ENCODE data around the gene FTO.
A peak's percentile ranks its signal among the peaks of the same experiment; 100 is the strongest.
"Not testable (repeated sequence)": the region's sequence is repeated elsewhere in the genome, so short reads cannot be mapped to it uniquely, and the experiment has no call there.

The FTO gene

GRCh38 chr16:53692146-53692545, 11.8 kb upstream of the FTO start:
- Mint-ChIP-seq H3K9me3 (no peaks in the 10 kb centered on the region), H3K36me3 (peaks cover 7% of the 10 kb centered on the region), H3K4me1 (no peaks in the 10 kb centered on the region), H3K4me3 (no peak overlapping the region), H3K27ac (no peak overlapping the region), H3K27me3 (no peaks in the 10 kb centered on the region)

- no peaks in the 10 kb centered on the region for H3K9me3 Mint-ChIP-seq
- H3K4me1 Mint-ChIP-seq = no peaks in the 10 kb centered on the region
- H3K27me3 Mint-ChIP-seq = no peaks in the 10 kb centered on the region
- H3K4me3 Mint-ChIP-seq = no peak overlapping the region
- H3K36me3 Mint-ChIP-seq = peaks cover 7% of the 10 kb centered on the region
- no peak overlapping the region for H3K27ac Mint-ChIP-seq
These were observed 10.6 kb upstream of the FTO start for GRCh38 chr16:53693320-53693719.

- no peaks in the 10 kb centered on the region for H3K9me3 Mint-ChIP-seq
- H3K27ac Mint-ChIP-seq = no peak overlapping the region
- no peak overlapping the region for H3K4me3 Mint-ChIP-seq
- H3K36me3 Mint-ChIP-seq = peaks cover 8% of the 10 kb centered on the region
- no peaks in the 10 kb centered on the region for H3K4me1 Mint-ChIP-seq
- H3K27me3 Mint-ChIP-seq = no peaks in the 10 kb centered on the region
These were observed 8.9 kb upstream of the FTO start for GRCh38 chr16:53695070-53695469.

- H3K27me3 Mint-ChIP-seq, H3K27ac Mint-ChIP-seq, H3K9me3 Mint-ChIP-seq, H3K4me3 Mint-ChIP-seq, H3K36me3 Mint-ChIP-seq, H3K4me1 Mint-ChIP-seq: not testable (repeated sequence)
These were observed 5.7 kb upstream of the FTO start for GRCh38 chr16:53698271-53698670.

GRCh38 chr16:53704445-53704813, 473 bp downstream of the FTO start:
- no peaks in the 10 kb centered on the region for H3K27me3 Mint-ChIP-seq
- peaks cover 47% of the 10 kb centered on the region for H3K4me1 Mint-ChIP-seq
- peak overlapping the region; percentile 97 for H3K4me3 Mint-ChIP-seq
- peaks cover 5% of the 10 kb centered on the region for H3K36me3 Mint-ChIP-seq
- no peaks in the 10 kb centered on the region for H3K9me3 Mint-ChIP-seq
- peak overlapping the region; percentile 81 for H3K27ac Mint-ChIP-seq

DNA sequence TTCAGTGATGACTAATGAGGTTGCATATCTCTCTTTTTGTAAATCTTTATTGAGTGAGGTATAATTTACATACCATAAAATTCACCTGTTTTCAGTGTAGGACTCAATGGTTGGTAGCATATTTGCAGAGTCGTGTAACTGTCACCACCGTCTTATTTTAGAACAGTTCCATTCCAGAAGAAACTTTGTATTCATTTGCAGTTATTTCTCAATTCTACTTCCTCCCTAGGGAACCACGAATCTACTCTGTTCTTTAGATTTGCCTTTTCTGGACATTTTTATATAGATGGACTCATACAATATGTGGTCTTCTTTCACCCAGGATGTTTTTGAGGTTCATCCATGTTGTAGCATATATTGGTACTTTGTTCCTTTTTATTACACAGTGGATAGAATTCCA, 3.7 kb downstream of the FTO start:
- no peak overlapping the region for H3K4me3 Mint-ChIP-seq
- peaks cover 62% of the 10 kb centered on the region for H3K4me1 Mint-ChIP-seq
- peaks cover 13% of the 10 kb centered on the region for H3K36me3 Mint-ChIP-seq
- H3K27ac Mint-ChIP-seq = no peak overlapping the region
- H3K27me3 Mint-ChIP-seq = no peaks in the 10 kb centered on the region
- H3K9me3 Mint-ChIP-seq = no peaks in the 10 kb centered on the region

- peaks cover 67% of the 10 kb centered on the region for H3K4me1 Mint-ChIP-seq
- H3K4me3 Mint-ChIP-seq = no peak overlapping the region
- peaks cover 13% of the 10 kb centered on the region for H3K36me3 Mint-ChIP-seq
- H3K27me3 Mint-ChIP-seq = no peaks in the 10 kb centered on the region
- H3K27ac Mint-ChIP-seq = no peak overlapping the region
- H3K9me3 Mint-ChIP-seq = no peaks in the 10 kb centered on the region
These were observed 4.5 kb downstream of the FTO start for GRCh38 chr16:53708490-53708889.

GRCh38 chr16:53711390-53711789, 7.4 kb downstream of the FTO start:
- no peaks in the 10 kb centered on the region for H3K27me3 Mint-ChIP-seq
- no peak overlapping the region for H3K27ac Mint-ChIP-seq
- H3K36me3 Mint-ChIP-seq = peaks cover 13% of the 10 kb centered on the region

DNA sequence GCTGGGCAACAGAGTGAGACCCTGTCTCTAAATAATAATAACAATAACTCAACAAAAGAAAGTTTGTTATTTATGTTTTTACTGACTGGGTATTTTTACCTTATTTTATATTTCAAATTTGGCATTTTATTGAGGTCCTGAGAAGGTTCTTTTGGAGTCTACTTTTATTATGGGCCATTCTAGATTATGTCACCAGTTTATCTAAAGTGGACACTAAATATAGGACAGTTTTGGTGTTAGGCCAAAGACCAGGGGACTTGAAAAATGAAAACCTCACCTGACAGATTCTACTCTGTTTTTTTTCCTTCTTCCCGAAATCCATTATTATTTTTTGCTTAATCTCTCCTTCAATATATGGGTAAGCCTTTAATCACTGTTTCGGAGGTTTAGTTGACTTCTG, 8.1 kb downstream of the FTO start:
- H3K9me3 Mint-ChIP-seq = no peaks in the 10 kb centered on the region
- no peak overlapping the region for H3K27ac Mint-ChIP-seq
- H3K36me3 Mint-ChIP-seq = peaks cover 12% of the 10 kb centered on the region
- H3K27me3 Mint-ChIP-seq = no peaks in the 10 kb centered on the region
- H3K4me1 Mint-ChIP-seq = peaks cover 63% of the 10 kb centered on the region
- no peak overlapping the region for H3K4me3 Mint-ChIP-seq

More at GRCh38 chr16:53711390-53711789, 7.4 kb downstream of the FTO start:
- Mint-ChIP-seq H3K4me3 (no peak overlapping the region), H3K9me3 (no peaks in the 10 kb centered on the region), H3K4me1 (peaks cover 67% of the 10 kb centered on the region)

DNA sequence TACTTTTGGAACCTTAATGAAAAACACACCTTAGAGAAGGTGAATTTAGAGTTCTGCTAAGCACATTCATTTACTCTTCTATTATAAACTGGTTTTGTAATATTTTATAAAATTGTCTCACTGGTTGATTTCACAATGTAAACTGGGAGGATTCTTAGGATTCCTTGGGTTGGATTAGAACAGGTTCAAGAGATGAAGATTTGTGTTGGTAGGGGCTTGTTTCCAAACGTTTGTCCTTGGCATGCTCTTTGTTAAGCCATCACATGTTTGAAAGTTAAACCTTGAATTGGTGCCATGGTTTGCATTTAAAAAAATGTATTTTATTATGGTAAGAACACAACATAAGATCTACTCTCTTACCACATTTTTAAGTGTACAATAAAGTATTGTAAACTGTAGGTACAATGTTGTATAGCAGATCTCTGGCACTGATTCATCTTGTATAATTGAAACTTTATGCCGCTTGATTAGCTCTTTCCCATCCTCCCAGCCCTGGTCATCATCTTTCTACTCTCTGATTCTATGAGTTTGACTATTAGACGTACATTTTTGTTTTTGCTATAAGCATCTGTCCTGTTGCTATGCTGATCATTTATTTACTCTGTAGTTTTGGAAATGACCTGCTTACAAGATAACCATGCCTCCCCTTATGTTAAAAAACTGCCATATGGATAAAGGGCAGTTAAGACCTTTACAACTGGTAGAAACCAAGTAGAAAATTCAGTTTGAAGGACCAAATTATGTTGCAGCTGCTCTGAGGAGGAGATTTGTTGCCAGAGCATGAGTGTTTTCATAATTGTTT, 9.6 kb downstream of the FTO start:
- Mint-ChIP-seq H3K9me3 (no peaks in the 10 kb centered on the region), H3K27me3 (no peaks in the 10 kb centered on the region), H3K36me3 (peaks cover 10% of the 10 kb centered on the region), H3K4me3 (no peak overlapping the region), H3K27ac (no peak overlapping the region), H3K4me1 (peaks cover 53% of the 10 kb centered on the region)

GRCh38 chr16:53714205-53715022, 10.5 kb downstream of the FTO start:
- no peaks in the 10 kb centered on the region for H3K9me3 Mint-ChIP-seq
- H3K27me3 Mint-ChIP-seq = no peaks in the 10 kb centered on the region
- peaks cover 54% of the 10 kb centered on the region for H3K4me1 Mint-ChIP-seq
- H3K36me3 Mint-ChIP-seq = peaks cover 11% of the 10 kb centered on the region
- no peak overlapping the region for H3K4me3 Mint-ChIP-seq
- no peak overlapping the region for H3K27ac Mint-ChIP-seq

DNA sequence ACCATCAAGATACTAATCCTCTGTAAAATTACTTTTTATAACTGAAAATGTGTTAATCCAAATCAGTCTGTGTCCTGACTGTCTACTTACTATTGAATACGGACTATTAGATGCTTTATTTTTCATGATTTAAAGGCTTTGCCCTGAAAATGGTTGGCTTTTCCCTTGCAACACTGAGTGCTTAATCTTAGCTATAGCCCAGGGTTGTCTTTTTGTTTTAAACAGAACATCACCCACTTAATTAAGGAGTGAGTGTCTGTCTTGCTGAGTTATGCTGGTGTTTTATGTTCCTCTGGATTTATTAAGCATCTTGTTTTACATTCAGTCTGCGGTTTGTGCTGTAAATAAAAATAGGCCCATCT, 11.0 kb downstream of the FTO start:
- Mint-ChIP-seq H3K36me3 (peaks cover 13% of the 10 kb centered on the region), H3K27ac (no peak overlapping the region), H3K9me3 (no peaks in the 10 kb centered on the region), H3K27me3 (no peaks in the 10 kb centered on the region), H3K4me1 (peaks cover 51% of the 10 kb centered on the region), H3K4me3 (no peak overlapping the region)

DNA sequence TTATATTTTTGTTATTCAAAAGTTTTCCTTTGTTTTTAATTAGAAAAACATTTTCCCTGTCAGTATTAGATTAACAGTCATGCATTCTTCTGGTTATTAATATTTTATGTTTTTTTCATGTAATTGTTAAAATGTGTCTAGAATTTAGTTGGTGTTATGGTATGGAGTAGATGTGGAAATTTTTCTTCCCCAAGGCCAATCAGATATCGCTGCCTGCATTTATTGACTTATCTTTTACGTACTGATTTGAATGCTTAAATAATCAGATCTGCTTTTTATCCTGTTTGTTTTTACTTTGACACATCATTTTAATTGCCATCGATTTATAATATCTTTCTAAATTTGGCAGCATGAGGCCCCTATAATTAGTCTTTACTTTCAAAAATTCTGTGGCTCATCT, 13.6 kb downstream of the FTO start:
- Mint-ChIP-seq H3K36me3 (peaks cover 11% of the 10 kb centered on the region), H3K4me3 (no peak overlapping the region), H3K27ac (no peak overlapping the region), H3K4me1 (peaks cover 55% of the 10 kb centered on the region), H3K27me3 (no peaks in the 10 kb centered on the region), H3K9me3 (no peaks in the 10 kb centered on the region)

DNA sequence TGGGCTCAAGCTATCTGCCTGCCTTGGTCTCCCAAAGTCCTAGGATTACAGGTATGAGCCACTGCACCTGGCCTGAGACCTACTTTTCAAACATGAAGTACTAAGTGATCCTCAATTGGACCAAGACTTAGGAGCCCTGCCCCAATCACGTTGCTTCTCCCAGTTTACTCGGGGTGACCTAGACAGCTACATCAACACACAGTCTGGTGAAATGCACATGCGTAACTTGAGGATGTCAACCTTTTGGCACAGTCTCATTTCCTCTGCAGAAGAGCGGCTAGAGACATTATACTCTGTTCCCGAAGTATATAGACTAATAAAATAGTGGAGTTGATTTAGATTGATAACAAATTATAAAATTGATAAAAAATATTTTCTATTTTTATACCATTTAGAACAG, 17.1 kb downstream of the FTO start:
- peaks cover 54% of the 10 kb centered on the region for H3K4me1 Mint-ChIP-seq
- H3K4me3 Mint-ChIP-seq = no peak overlapping the region
- no peak overlapping the region for H3K27ac Mint-ChIP-seq
- no peaks in the 10 kb centered on the region for H3K27me3 Mint-ChIP-seq
- H3K36me3 Mint-ChIP-seq = peaks cover 16% of the 10 kb centered on the region
- H3K9me3 Mint-ChIP-seq = no peaks in the 10 kb centered on the region

- H3K9me3 Mint-ChIP-seq = peaks cover 6% of the 10 kb centered on the region
- H3K36me3 Mint-ChIP-seq = peaks cover 21% of the 10 kb centered on the region
- peaks cover 62% of the 10 kb centered on the region for H3K4me1 Mint-ChIP-seq
- no peak overlapping the region for H3K4me3 Mint-ChIP-seq
- no peak overlapping the region for H3K27ac Mint-ChIP-seq
- H3K27me3 Mint-ChIP-seq = no peaks in the 10 kb centered on the region
These were observed 22.7 kb downstream of the FTO start for GRCh38 chr16:53726625-53727024.

DNA sequence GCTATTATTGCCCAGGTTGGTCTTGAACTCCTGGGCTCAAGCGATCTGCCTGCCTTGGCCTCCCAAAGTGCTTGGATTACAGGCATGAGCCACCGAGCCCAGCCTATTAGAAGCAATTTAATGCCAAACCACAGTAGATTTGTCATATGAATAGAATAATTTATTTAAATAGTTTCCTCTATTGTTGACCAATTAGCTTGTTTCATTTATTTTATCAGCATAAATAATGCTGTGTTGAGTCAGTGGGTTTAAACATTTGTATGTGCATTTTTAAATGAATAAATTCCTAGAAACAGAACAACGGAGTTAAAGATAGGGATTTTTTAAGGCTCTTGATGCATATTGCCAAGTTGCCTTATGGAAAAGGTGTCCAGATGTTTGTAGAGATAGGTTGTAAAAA, 26.7 kb downstream of the FTO start:
- no peak overlapping the region for H3K4me3 Mint-ChIP-seq
- H3K4me1 Mint-ChIP-seq = peaks cover 53% of the 10 kb centered on the region
- H3K9me3 Mint-ChIP-seq = peaks cover 6% of the 10 kb centered on the region
- no peak overlapping the region for H3K27ac Mint-ChIP-seq
- peaks cover 12% of the 10 kb centered on the region for H3K36me3 Mint-ChIP-seq
- no peaks in the 10 kb centered on the region for H3K27me3 Mint-ChIP-seq

All from activated naive CD4-positive, alpha-beta T cell treated with anti-CD3 and anti-CD28 coated beads, Interleukin-2, amount 50 U/mL, for 24 hours (primary cell).